CD4-positive, alpha-beta T cell treated with Interferon alpha-2 for 1 hour (primary cell): ENCODE data around the gene DLGAP1.
"Not testable (repeated sequence)": the region's sequence is repeated elsewhere in the genome, so short reads cannot be mapped to it uniquely, and the experiment has no call there.

Experiments used
- DNase-seq, 2 donors: peaks; one replicate each; pipeline ENCODE4 v3.0.0-alpha.2; 2020 to 2022

Gene DLGAP1

GRCh38 chr18:4063545-4063944 is 391.6 kb downstream of the DLGAP1 start:
- no peak for DNase-seq

- no peak for DNase-seq
These were observed 394.5 kb downstream of the DLGAP1 start for GRCh38 chr18:4060427-4061281.

GRCh38 chr18:4058179-4058578 is 396.9 kb downstream of the DLGAP1 start:
- no peak for DNase-seq

- no peak for DNase-seq
These were observed 414.6 kb downstream of the DLGAP1 start for GRCh38 chr18:4040391-4041092.

- DNase-seq, result no peak
These were observed 419.6 kb downstream of the DLGAP1 start for GRCh38 chr18:4035521-4035920.

- DNase-seq, result not testable (repeated sequence)
These were observed 420.3 kb downstream of the DLGAP1 start for GRCh38 chr18:4034815-4035214.

GRCh38 chr18:4026542-4026941 is 428.6 kb downstream of the DLGAP1 start:
- no peak for DNase-seq

GRCh38 chr18:4024702-4025101 is 430.4 kb downstream of the DLGAP1 start:
- no peak for DNase-seq

- DNase-seq, result not testable (repeated sequence)
These were observed 432.4 kb downstream of the DLGAP1 start for GRCh38 chr18:4022749-4023148.

GRCh38 chr18:4020026-4020425 is 435.1 kb downstream of the DLGAP1 start:
- DNase-seq, result no peak

- peak in 1 of 2 donors; percentile 2 for DNase-seq
These were observed 437.6 kb downstream of the DLGAP1 start for GRCh38 chr18:4017480-4017879.

GRCh38 chr18:4016391-4017049 is 438.6 kb downstream of the DLGAP1 start:
- no peak for DNase-seq

- no peak for DNase-seq
These were observed 447.3 kb downstream of the DLGAP1 start for GRCh38 chr18:4007846-4008245.

- DNase-seq, result no peak
These were observed 450.8 kb downstream of the DLGAP1 start for GRCh38 chr18:4004183-4004829.

GRCh38 chr18:3998698-3999333 is 456.3 kb downstream of the DLGAP1 start:
- peak in 1 of 2 donors; percentile 34 for DNase-seq

- DNase-seq, result peak; percentile 9 to 60
These were observed 459.5 kb downstream of the DLGAP1 start for GRCh38 chr18:3995476-3996102.

GRCh38 chr18:3993941-3994687 is 461.0 kb downstream of the DLGAP1 start:
- no peak for DNase-seq

GRCh38 chr18:3985664-3986063 is 469.4 kb downstream of the DLGAP1 start:
- DNase-seq, result no peak

GRCh38 chr18:3985020-3985419 is 470.1 kb downstream of the DLGAP1 start:
- peak in 1 of 2 donors; percentile 21 for DNase-seq

GRCh38 chr18:3984163-3984757 is 470.8 kb downstream of the DLGAP1 start:
- no peak for DNase-seq
